HepG2 (cell line): Measurements from ENCODE around the gene PAFAH1B1. TPM values are rescaled to one million over a fixed set of nuclear protein-coding genes. Genes with fewer than 3 reads are reported as not detected.
A peak's percentile ranks its signal among the peaks of the same experiment; 100 is the strongest.

Source experiments
- ATF7-NPFF ChIP-seq: sonication (generic); formaldehyde crosslinking; IDR thresholded peaks from 2 replicates; pipeline ENCODE4 v1.8.1; 2023; ENCODE audit warnings: mild to moderate bottlenecking, low read depth, missing genetic modification reagents, moderate library complexity
- EEA1 ChIP-seq: sonication (generic); formaldehyde crosslinking; IDR thresholded peaks from 2 replicates; pipeline ENCODE4 v1.5.1; 2020; ENCODE audit warnings: mild to moderate bottlenecking, missing genetic modification reagents, borderline replicate concordance
- FIP1L1 ChIP-seq: fragments of 200-400 bp; formaldehyde crosslinking; IDR thresholded peaks from 2 replicates; pipeline ENCODE4 v1.6.1; 2018; ENCODE audit warnings: low read depth, mild to moderate bottlenecking, low read length, moderate library complexity, borderline replicate concordance; ENCODE audit not compliant: insufficient read depth
- HOXA9 ChIP-seq: sonication (generic); formaldehyde crosslinking; IDR thresholded peaks from 2 replicates; pipeline ENCODE4 v1.8.1; 2022; ENCODE audit warnings: missing genetic modification reagents, mild to moderate bottlenecking, moderate library complexity, borderline replicate concordance
- KAT7 ChIP-seq: IDR thresholded peaks from 2 replicates; pipeline ENCODE4 v1.6.1; 2018; ENCODE audit warnings: borderline replicate concordance, missing compliant biosample characterization
- MED13 ChIP-seq: sonication (generic); formaldehyde crosslinking; IDR thresholded peaks from 2 replicates; pipeline ENCODE4 v1.5.0; 2020; ENCODE audit warnings: missing genetic modification reagents
- MXI1 ChIP-seq: IDR thresholded peaks from 3 replicates; pipeline ENCODE4 v1.6.1; 2012; ENCODE audit warnings: low read depth, low read length, inconsistent platforms, borderline replicate concordance
- PAF1 ChIP-seq: IDR thresholded peaks from 2 replicates; pipeline ENCODE4 v1.6.1; 2016; ENCODE audit warnings: missing genetic modification reagents, missing compliant biosample characterization
- RBM22 ChIP-seq: fragments of 200-400 bp; formaldehyde crosslinking; optimal IDR thresholded peaks from 2 replicates; pipeline ENCODE3; 2017; ENCODE audit warnings: mild to moderate bottlenecking, low read length, moderate library complexity
- RXRA ChIP-seq: sonication (generic); formaldehyde crosslinking; IDR thresholded peaks from 2 replicates; pipeline ENCODE4 v1.5.1; 2020; ENCODE audit warnings: missing genetic modification reagents
- TFDP1 ChIP-seq: IDR thresholded peaks from 2 replicates; pipeline ENCODE4 v1.6.1; 2016; ENCODE audit warnings: missing compliant biosample characterization, missing genetic modification reagents, borderline replicate concordance
- YY1 ChIP-seq: IDR thresholded peaks from 2 replicates; pipeline ENCODE4 v1.6.1; 2011; ENCODE audit warnings: low read length, low read depth, moderate library complexity, mild to moderate bottlenecking; ENCODE audit not compliant: insufficient read depth, insufficient replicate concordance
- ZNF282 ChIP-seq: fragments of 450-650 bp; IDR thresholded peaks from 2 replicates; pipeline ENCODE4 v1.6.1; 2018; ENCODE audit not compliant: partially characterized antibody
- ZNF724P ChIP-seq: sonication (generic); formaldehyde crosslinking; IDR thresholded peaks from 2 replicates; pipeline ENCODE4 v1.8.0; 2022; ENCODE audit warnings: missing genetic modification reagents, borderline replicate concordance
- ZNF775 ChIP-seq: sonication (generic); formaldehyde crosslinking; IDR thresholded peaks from 2 replicates; pipeline ENCODE4 v1.4.0; 2020; ENCODE audit warnings: missing genetic modification reagents, mild to moderate bottlenecking, moderate library complexity, borderline replicate concordance
- ZSCAN22 ChIP-seq: sonication (generic); formaldehyde crosslinking; IDR thresholded peaks from 2 replicates; pipeline ENCODE4 v1.4.0; 2020; ENCODE audit warnings: mild to moderate bottlenecking, missing genetic modification reagents
- ZSCAN25 ChIP-seq: sonication (generic); formaldehyde crosslinking; IDR thresholded peaks from 2 replicates; pipeline ENCODE4 v1.8.0; 2022; ENCODE audit warnings: mild to moderate bottlenecking, missing genetic modification reagents
- polyA plus RNA-seq, 8 experiments: library from polyadenylated mRNA; depleted of rRNA in 3 of 8; stranded (reverse) in 7 of 8; unstranded in 1 of 8; fragments of >200 nt; fragmentation: Illumina TruSeq in 4 of 8; extraction: Trizol in 4 of 8; gene quantifications; 2 replicates each; pipeline versions ENCODE4 v1.2.1 to v1.2.3, GENCODE V29; 2011 to 2016; ENCODE audit warnings: low read depth in 4 of 8, missing spikeins in 1 of 8, mixed read lengths in 1 of 8; ENCODE audit not compliant: insufficient read depth in 1 of 8
- total RNA-seq, 5 experiments: library from RNA; depleted of rRNA; stranded (reverse); fragments of >200 nt; fragmentation: Illumina TruSeq; extraction: Trizol; gene quantifications; 2 replicates each; pipeline ENCODE4 v1.2.3, GENCODE V29; 2016; ENCODE audit warnings: low read depth in 1 of 5
- TF ChIP-seq, protein P1 (sequence below): sonication (generic); formaldehyde crosslinking; IDR thresholded peaks from 2 replicates; pipeline ENCODE4 v1.4.0; 2020; ENCODE audit warnings: missing genetic modification reagents, mild to moderate bottlenecking, borderline replicate concordance
- TF ChIP-seq, protein P2 (sequence below): sonication (generic); formaldehyde crosslinking; IDR thresholded peaks from 2 replicates; pipeline ENCODE4 v1.5.0; 2020; ENCODE audit warnings: mild to moderate bottlenecking, missing genetic modification reagents
- TF ChIP-seq, protein P3 (sequence below): sonication (generic); formaldehyde crosslinking; IDR thresholded peaks from 2 replicates; pipeline ENCODE4 v1.5.0; 2020; ENCODE audit warnings: mild to moderate bottlenecking, missing genetic modification reagents, borderline replicate concordance
- TF ChIP-seq, protein P4 (sequence below): sonication (generic); formaldehyde crosslinking; IDR thresholded peaks from 2 replicates; pipeline ENCODE4 v1.8.1; 2022; ENCODE audit warnings: mild to moderate bottlenecking, missing genetic modification reagents

Gene PAFAH1B1
- total and polyA plus RNA-seq, 2 of the 13 experiments (the other 11 are each of a cell fraction or from before 2014, with no cell fraction given): 46.0 to 64.9 TPM

DNA sequence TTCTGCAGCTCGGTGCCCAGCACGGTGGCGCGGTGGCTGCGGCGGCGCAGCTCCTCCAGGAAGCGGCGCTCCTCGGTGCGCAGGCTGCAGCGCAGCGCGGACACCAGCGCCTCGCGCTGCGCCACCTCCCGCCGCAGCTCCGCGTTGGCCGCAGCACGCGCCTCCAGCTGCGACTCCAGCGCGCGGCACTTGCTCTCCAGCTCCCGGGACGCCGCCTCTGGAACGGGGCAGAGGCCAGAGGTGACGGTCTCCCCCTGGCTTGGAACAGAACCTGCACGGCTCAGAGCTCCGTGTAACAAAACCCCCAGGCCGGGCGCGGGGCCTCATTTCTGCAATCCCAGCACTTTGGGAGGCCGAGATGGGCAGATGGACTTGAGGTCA is 131.3 kb downstream of the PAFAH1B1 start (continued):
- no peak for TF ChIP-seq ZSCAN25 (CRISPR knock-in tag)
- peak; percentile 94; the same call in 1 of the 2 replicates for TF ChIP-seq TFDP1
- TF ChIP-seq, protein P1, sequence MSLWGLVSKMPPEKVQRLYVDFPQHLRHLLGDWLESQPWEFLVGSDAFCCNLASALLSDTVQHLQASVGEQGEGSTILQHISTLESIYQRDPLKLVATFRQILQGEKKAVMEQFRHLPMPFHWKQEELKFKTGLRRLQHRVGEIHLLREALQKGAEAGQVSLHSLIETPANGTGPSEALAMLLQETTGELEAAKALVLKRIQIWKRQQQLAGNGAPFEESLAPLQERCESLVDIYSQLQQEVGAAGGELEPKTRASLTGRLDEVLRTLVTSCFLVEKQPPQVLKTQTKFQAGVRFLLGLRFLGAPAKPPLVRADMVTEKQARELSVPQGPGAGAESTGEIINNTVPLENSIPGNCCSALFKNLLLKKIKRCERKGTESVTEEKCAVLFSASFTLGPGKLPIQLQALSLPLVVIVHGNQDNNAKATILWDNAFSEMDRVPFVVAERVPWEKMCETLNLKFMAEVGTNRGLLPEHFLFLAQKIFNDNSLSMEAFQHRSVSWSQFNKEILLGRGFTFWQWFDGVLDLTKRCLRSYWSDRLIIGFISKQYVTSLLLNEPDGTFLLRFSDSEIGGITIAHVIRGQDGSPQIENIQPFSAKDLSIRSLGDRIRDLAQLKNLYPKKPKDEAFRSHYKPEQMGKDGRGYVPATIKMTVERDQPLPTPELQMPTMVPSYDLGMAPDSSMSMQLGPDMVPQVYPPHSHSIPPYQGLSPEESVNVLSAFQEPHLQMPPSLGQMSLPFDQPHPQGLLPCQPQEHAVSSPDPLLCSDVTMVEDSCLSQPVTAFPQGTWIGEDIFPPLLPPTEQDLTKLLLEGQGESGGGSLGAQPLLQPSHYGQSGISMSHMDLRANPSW (CRISPR knock-in tag): no peak
- TF ChIP-seq, protein P2, sequence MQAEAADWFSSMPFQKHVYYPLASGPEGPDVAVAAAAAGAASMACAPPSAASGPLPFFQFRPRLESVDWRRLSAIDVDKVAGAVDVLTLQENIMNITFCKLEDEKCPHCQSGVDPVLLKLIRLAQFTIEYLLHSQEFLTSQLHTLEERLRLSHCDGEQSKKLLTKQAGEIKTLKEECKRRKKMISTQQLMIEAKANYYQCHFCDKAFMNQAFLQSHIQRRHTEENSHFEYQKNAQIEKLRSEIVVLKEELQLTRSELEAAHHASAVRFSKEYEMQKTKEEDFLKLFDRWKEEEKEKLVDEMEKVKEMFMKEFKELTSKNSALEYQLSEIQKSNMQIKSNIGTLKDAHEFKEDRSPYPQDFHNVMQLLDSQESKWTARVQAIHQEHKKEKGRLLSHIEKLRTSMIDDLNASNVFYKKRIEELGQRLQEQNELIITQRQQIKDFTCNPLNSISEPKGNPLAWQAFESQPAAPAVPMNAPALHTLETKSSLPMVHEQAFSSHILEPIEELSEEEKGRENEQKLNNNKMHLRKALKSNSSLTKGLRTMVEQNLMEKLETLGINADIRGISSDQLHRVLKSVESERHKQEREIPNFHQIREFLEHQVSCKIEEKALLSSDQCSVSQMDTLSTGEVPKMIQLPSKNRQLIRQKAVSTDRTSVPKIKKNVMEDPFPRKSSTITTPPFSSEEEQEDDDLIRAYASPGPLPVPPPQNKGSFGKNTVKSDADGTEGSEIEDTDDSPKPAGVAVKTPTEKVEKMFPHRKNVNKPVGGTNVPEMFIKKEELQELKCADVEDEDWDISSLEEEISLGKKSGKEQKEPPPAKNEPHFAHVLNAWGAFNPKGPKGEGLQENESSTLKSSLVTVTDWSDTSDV: no peak
- 0 out of 2 replicates have a peak, but pooled peaks have one; percentile 53 for TF ChIP-seq EEA1 (CRISPR knock-in tag)
- TF ChIP-seq ZNF775: no peak
- TF ChIP-seq ZNF282: no peak
- TF ChIP-seq FIP1L1: no peak
- TF ChIP-seq HOXA9: no peak
- TF ChIP-seq MXI1: no peak
- no peak for TF ChIP-seq KAT7 (CRISPR knock-in tag)
- TF ChIP-seq, protein P3, sequence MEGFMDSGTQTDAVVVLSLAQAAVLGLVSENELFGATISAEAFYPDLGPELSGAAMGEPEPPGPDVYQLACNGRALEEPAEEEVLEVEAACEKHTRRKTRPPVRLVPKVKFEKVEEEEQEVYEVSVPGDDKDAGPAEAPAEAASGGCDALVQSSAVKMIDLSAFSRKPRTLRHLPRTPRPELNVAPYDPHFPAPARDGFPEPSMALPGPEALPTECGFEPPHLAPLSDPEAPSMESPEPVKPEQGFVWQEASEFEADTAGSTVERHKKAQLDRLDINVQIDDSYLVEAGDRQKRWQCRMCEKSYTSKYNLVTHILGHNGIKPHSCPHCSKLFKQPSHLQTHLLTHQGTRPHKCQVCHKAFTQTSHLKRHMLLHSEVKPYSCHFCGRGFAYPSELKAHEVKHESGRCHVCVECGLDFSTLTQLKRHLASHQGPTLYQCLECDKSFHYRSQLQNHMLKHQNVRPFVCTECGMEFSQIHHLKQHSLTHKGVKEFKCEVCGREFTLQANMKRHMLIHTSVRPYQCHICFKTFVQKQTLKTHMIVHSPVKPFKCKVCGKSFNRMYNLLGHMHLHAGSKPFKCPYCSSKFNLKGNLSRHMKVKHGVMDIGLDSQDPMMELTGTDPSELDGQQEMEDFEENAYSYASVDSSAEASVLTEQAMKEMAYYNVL: no peak
- TF ChIP-seq YY1: no peak
- TF ChIP-seq RBM22: no peak
- no peak for TF ChIP-seq PAF1 (CRISPR knock-in tag)
- TF ChIP-seq ZSCAN22: no peak
- no peak for TF ChIP-seq MED13
- no peak for TF ChIP-seq ZNF724P (CRISPR knock-in tag)
- TF ChIP-seq, protein P4, sequence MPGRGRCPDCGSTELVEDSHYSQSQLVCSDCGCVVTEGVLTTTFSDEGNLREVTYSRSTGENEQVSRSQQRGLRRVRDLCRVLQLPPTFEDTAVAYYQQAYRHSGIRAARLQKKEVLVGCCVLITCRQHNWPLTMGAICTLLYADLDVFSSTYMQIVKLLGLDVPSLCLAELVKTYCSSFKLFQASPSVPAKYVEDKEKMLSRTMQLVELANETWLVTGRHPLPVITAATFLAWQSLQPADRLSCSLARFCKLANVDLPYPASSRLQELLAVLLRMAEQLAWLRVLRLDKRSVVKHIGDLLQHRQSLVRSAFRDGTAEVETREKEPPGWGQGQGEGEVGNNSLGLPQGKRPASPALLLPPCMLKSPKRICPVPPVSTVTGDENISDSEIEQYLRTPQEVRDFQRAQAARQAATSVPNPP: no peak
- TF ChIP-seq RXRA (CRISPR knock-in tag): no peak
- TF ChIP-seq ATF7-NPFF (CRISPR knock-in tag): peak; percentile 61; the same call in 1 of the 2 replicates
